ENCODE data around the gene NAA38.

DNA sequence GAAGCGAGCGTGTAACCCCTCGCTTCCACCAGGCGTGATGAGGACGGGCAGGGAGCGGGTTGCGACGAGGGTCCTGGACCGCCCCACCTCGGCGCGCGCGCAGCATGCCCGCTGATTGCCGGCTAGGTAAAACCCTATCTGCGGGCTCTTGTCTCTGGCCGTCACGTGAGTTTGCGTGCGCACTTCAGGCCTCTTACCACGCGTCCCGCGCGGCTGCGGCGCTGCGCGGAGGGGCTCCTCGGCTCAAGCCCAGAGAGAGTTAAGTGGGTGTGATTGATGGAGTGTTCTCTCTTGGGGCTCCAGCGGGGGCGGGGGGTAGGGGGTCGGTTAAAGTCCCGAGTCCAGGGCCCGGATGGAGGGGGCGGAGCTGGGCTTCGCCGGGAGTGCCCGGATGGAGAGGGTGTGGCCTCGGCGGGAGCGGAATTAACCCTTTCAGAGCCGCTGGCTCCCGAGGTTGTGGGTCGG, 15.4 kb downstream of the NAA38 start:
- TF ChIP-seq, protein P1, sequence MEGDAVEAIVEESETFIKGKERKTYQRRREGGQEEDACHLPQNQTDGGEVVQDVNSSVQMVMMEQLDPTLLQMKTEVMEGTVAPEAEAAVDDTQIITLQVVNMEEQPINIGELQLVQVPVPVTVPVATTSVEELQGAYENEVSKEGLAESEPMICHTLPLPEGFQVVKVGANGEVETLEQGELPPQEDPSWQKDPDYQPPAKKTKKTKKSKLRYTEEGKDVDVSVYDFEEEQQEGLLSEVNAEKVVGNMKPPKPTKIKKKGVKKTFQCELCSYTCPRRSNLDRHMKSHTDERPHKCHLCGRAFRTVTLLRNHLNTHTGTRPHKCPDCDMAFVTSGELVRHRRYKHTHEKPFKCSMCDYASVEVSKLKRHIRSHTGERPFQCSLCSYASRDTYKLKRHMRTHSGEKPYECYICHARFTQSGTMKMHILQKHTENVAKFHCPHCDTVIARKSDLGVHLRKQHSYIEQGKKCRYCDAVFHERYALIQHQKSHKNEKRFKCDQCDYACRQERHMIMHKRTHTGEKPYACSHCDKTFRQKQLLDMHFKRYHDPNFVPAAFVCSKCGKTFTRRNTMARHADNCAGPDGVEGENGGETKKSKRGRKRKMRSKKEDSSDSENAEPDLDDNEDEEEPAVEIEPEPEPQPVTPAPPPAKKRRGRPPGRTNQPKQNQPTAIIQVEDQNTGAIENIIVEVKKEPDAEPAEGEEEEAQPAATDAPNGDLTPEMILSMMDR (IDR thresholded peaks at IDR 0.05 in 8 of 11, conservative IDR thresholded peaks at IDR 0.05 in 3 of 11): peak in 3 of 11 experiments; percentile 6 to 24 (median 21)
- TF ChIP-seq POLR2A (IDR thresholded peaks at IDR 0.05) (peak in 1 of 3 donors; percentile 5), POLR2AphosphoS5 (IDR thresholded peaks at IDR 0.05) (peak; percentile 42 to 83 (median 69))
